Activated CD4-positive, alpha-beta memory T cell treated with anti-CD3 and anti-CD28 coated beads for 36 hours (primary cell): ENCODE results near the gene OCA2. TPM values are rescaled to one million over a fixed set of nuclear protein-coding genes. Genes with fewer than 3 reads are reported as not detected.
"Not testable (repeated sequence)": the region's sequence is repeated elsewhere in the genome, so short reads cannot be mapped to it uniquely, and the experiment has no call there.

ENCODE experiments used
- CTCF ChIA-PET: fragments of 350-600 bp; sonication (Branson Sonifier 250); formaldehyde crosslinking; loops from one replicate; lab custom pipeline; 2021; ENCODE audit warnings: antibody characterized with exemption, inconsistent platforms; lab: Charles Lee
- POLR2A ChIA-PET: fragments of 350-600 bp; sonication (Branson Sonifier 250); formaldehyde crosslinking; loops from one replicate; lab custom pipeline; 2021; ENCODE audit warnings: antibody characterized with exemption; lab: Charles Lee
- DNase-seq: peaks from one replicate; pipeline ENCODE4 v3.0.0-alpha.2; 2020
- H3K27ac Mint-ChIP-seq: one replicate; pipeline ENCODE4 v1.8.0; 2021; ENCODE audit warnings: mixed read lengths
- H3K27me3 Mint-ChIP-seq: one replicate; pipeline ENCODE4 v1.8.0; 2021; ENCODE audit warnings: mixed read lengths
- H3K36me3 Mint-ChIP-seq: one replicate; pipeline ENCODE4 v1.8.0; 2021; ENCODE audit warnings: mixed read lengths
- H3K4me1 Mint-ChIP-seq: one replicate; pipeline ENCODE4 v1.8.0; 2021; ENCODE audit warnings: low read depth, mixed read lengths
- H3K4me3 Mint-ChIP-seq: one replicate; pipeline ENCODE4 v1.8.0; 2021; ENCODE audit warnings: mild to moderate bottlenecking, mixed read lengths
- H3K9me3 Mint-ChIP-seq: one replicate; pipeline ENCODE4 v1.8.0; 2021; ENCODE audit warnings: mixed read lengths
- intact Hi-C: fragments of 100-400 bp; cut with micrococcal nuclease; formaldehyde crosslinking; loops from one replicate; pipeline ENCODE4 v1.15.1; 2023
- total RNA-seq, 2 experiments: library from RNA; stranded (reverse); gene quantifications; one replicate each; pipeline ENCODE4 v1.2.3, GENCODE V29; 2021

Gene OCA2
- not detected for total RNA-seq

DNA sequence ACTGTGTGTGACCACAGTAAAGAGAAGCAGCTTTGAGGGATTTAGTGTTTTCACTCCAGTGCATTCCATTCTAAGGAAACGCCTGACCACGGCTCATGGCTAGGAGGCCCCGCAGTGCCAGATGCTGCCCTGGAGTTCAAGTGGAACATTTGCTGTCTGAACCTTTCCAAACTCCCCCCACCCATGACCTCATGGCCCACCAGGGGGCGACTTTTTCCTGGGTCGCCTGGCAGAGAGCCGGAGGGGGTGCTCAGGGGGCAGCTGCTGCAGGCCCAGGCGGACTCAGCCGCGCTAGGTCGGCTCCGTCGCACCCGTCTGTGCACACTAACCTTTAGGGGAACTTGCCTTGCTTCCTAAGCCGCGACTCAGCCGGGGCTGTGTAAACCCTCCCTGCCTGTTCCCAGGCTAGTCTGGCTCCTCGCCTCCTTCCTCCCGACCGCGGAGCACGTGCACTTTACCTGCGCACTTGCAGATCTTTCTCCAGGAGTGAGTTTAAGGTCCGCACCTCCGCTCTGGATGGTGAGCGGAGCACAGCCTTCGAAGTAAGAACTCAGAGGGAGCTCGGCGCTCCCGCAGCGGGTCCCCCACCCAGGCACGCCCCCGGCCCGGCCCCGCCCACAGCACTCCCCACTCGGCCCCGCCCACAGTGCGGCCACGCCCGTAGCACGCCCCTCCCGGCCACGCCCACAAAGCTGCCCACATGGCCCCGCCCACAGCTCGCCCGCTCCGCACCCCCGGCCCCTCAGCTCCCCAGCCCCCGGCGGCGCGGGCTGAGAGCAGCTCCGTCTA, at the start of gene OCA2:
OCA2 (minus strand) TSS at position 550 of the 789 bp plus-strand sequence. CDS start 17,441 bp downstream, outside the sequence.
- Mint-ChIP-seq H3K36me3 (no peaks in the 10 kb centered on the region), H3K4me3 (no peak within 1 kb of the TSS), H3K27me3 (peaks cover 58% of the 10 kb centered on the region), H3K4me1 (peaks cover 29% of the 10 kb centered on the region), H3K27ac (no peak within 1 kb of the TSS), H3K9me3 (no peaks in the 10 kb centered on the region)
- intact Hi-C loops, result no loop called here
- CTCF ChIA-PET, result interaction anchor here (1.1 kb wide), 1 partner anchor 27 kb away, joined by 3 read pairs; no protein-coding TSS in a partner anchor
- peak; percentile 58 for DNase-seq
- POLR2A ChIA-PET, result no interaction called here

DNA sequence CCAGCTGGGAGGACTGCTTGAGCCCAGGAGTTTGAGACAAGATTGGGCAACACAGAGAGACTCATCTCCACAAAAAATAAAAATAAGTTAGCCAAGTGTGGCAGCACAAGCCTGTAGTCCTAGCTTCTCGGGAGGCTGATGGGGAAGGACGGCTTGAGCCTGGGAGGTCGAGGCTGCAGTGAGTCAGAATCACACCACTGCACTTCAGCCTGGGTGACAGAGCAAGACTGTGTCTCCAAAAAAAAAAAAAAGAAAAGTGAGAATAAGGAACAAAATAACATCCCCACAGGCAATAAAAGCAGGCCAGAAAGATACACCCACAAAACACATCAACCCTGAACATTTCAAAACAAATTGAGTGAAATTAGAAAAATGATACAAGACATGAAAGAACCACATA, 48.7 kb upstream of the OCA2 start:
- ChIA-PET CTCF (interaction anchor here (1.4 kb wide), 1 partner anchor 22 kb away, joined by 5 read pairs; no protein-coding TSS in a partner anchor), POLR2A (interaction anchor here (0.6 kb wide), 1 partner anchor 35 kb away, joined by 3 read pairs; no protein-coding TSS in a partner anchor)
- Mint-ChIP-seq H3K4me3 (no peak overlapping the region), H3K27me3 (no peaks in the 10 kb centered on the region), H3K36me3 (peaks cover 59% of the 10 kb centered on the region), H3K4me1 (no peaks in the 10 kb centered on the region), H3K9me3 (peaks cover 27% of the 10 kb centered on the region), H3K27ac (no peak overlapping the region)
- no peak for DNase-seq
- intact Hi-C loops, result no loop called here

DNA sequence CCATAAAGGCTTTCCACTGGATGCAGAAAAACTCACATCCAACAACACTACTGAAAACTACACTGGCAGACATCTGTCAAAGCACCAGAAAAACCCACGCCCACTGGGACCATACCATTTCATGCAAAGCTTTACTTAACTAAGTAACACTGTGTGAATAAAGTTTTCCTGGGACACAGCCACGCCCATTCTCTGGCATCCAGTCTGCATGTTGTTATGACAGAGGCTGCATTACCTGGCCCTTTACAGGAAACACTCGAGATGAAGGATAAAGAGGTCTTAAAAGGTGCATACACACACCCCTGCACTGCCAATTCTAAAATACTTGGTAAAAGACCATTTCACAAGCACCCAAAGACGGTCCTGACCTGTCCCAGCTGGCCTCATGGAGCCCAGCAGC, 46.3 kb upstream of the OCA2 start:
- H3K4me3 Mint-ChIP-seq, DNase-seq, H3K27me3 Mint-ChIP-seq, POLR2A ChIA-PET, CTCF ChIA-PET, H3K4me1 Mint-ChIP-seq, intact Hi-C loops, H3K27ac Mint-ChIP-seq: not testable (repeated sequence)
- Mint-ChIP-seq H3K9me3 (peaks cover 23% of the 10 kb centered on the region), H3K36me3 (peaks cover 55% of the 10 kb centered on the region)

DNA sequence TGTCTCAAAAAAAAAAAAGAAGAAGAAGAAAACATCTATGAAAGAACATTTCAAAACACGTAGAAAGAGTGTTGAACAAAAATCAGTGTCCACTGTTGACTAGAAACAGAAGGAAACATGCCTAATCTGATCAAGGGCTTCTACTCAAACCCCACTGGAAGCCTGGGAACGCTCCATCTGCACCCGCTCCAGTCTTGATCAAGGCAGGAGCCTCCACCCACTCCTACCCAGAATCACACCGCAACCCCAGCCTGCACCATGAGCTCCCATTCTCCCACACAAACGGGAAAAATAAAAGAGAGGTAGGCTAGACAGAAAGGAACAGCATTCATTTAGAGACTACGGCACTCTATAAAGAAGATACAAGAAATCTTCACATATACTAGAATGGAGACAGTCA, 40.9 kb upstream of the OCA2 start:
- H3K36me3 Mint-ChIP-seq, result peaks cover 51% of the 10 kb centered on the region
- no peak overlapping the region for H3K27ac Mint-ChIP-seq
- CTCF ChIA-PET, result interaction anchor here (3.2 kb wide), 1 partner anchor 14 kb away, joined by 14 read pairs; no protein-coding TSS in a partner anchor
- peaks cover 35% of the 10 kb centered on the region for H3K4me1 Mint-ChIP-seq
- no peaks in the 10 kb centered on the region for H3K27me3 Mint-ChIP-seq
- no peak overlapping the region for H3K4me3 Mint-ChIP-seq
- no peak for DNase-seq
- no peaks in the 10 kb centered on the region for H3K9me3 Mint-ChIP-seq
- intact Hi-C loops, result no loop called here
- POLR2A ChIA-PET, result no interaction called here

DNA sequence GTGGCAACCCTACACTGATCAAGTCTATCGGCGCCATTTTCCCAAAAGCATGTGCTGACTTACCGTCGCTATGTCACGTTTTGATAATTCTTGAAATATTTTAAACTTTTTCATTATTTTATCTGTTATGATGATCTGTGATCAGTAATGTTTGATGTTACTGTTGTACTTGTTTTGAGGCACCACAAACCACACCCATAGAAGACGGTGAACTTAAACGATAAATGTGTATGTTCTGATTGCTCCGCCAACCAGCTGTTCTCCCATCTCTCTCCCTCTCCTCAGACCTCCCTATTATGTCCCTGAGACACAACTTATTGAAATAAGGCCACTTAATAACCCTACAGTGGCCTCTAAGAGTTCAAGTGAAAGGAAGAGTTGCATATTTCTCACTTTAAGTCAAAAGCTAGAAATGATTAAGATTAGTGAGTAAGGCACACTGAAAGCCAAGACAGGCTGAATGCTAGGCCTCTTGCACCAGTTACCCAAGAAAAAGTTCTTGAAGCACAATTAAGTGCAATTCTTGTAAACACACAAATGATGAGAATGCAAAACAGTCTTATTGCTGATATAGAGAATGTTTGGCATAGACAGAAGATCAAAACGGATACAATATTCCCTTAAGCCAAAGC, 38.4 kb upstream of the OCA2 start:
- H3K27ac Mint-ChIP-seq, result not testable (repeated sequence)

DNA sequence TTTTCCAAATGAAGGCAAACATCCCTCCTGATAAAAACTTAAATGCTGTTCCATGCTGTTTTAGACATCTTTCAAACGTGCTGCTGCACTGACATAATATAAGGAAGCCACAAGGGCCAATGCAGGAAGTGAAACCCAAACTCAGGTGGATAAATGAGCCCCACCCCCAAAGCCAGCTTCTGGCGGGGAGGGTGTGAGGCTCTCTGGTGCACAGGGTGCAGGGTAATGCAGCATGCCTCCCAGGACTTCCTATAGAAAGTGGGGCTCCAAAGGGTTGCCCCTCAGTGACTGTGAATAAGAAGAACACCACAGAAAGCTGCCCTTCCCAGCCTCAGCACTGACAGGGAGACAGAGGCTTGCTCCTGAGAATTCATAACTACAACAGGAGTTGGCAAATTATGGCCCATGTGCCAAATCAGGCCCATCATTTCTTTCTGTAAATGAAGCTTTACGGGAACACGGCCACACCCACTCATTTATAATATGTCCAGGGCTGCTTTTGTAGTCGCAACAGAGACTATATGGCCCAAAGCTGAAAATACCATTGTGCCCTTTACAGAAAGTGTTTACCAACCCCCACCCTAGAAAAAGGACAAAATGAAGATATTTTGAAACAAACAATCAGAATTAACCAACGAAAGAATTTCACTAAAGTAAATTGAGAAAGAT, 37.3 kb upstream of the OCA2 start:
- intact Hi-C loops, H3K27me3 Mint-ChIP-seq, H3K4me3 Mint-ChIP-seq, H3K27ac Mint-ChIP-seq, POLR2A ChIA-PET, H3K9me3 Mint-ChIP-seq: not testable (repeated sequence)
- DNase-seq, result peak; percentile 37
- H3K4me1 Mint-ChIP-seq, result peaks cover 37% of the 10 kb centered on the region
- peaks cover 32% of the 10 kb centered on the region for H3K36me3 Mint-ChIP-seq
- CTCF ChIA-PET, result interaction anchor here (2.1 kb wide), 1 partner anchor 10 kb away, joined by 6 read pairs; no protein-coding TSS in a partner anchor

More for the DNA sequence above, 38.4 kb upstream of the OCA2 start:
- CTCF ChIA-PET, result interaction anchor here (3.2 kb wide), 1 partner anchor 11 kb away, joined by 14 read pairs; no protein-coding TSS in a partner anchor
- H3K36me3 Mint-ChIP-seq, result peaks cover 39% of the 10 kb centered on the region
- POLR2A ChIA-PET, H3K27me3 Mint-ChIP-seq, intact Hi-C loops, H3K4me3 Mint-ChIP-seq, H3K9me3 Mint-ChIP-seq, DNase-seq: not testable (repeated sequence)
- peaks cover 37% of the 10 kb centered on the region for H3K4me1 Mint-ChIP-seq

DNA sequence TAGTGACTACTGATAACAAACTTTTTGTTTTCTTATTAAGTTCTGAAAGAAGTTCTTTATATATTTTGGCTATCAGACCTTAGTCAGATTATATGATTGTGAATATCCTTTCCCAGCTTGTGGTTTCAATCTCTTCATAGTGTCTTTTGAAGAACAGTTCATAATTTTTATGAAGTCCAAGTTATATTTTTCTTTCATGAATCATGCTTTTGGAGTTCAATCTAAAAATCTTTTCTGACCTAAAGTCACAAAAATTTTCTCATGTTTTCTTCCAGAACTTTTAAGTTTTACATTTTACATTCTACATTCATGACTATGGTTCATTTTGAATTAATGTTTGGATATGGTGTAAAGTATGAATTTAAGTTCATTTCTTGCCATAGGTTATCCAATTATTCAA, 34.2 kb upstream of the OCA2 start:
- H3K27me3 Mint-ChIP-seq, result no peaks in the 10 kb centered on the region

DNA sequence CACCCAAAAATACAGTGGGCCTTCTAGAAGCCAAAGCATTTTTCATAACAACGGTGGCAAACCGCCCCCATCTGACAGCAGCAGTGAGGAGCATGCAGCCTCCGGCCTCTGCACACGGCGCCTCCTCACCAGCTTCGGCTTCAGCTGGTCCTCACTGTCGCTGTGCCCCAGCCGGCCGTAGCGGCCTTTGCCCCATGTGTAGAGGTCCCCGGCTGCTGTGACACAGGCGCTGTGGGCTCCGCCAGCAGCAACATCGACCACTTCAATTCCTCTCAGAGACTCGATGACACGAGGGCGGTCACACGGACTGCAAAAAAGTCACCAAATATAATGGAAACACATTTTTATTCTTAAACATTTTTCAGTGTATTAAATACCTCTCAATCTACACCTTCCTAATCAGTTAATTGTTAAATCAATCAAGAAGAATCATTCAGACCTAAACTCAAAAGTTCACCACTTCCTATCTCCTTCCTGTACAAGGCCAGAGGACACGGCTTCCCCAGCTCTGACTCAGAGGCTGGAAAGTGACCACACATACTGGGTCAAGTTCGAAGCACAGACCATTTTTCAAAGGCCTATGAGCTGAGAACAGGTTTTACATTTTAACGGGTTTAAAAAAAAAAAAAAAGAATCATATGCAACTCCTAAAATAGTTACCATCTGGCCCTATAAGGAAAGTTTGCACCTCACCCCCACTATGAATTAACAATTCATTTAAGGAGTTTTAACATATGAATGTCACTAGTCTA, 33.6 kb upstream of the OCA2 start:
- H3K9me3 Mint-ChIP-seq, result no peaks in the 10 kb centered on the region
- H3K36me3 Mint-ChIP-seq, result peaks cover 12% of the 10 kb centered on the region
- H3K4me3 Mint-ChIP-seq, result no peak overlapping the region
- DNase-seq, result no peak
- no peak overlapping the region for H3K27ac Mint-ChIP-seq
- H3K4me1 Mint-ChIP-seq, result peaks cover 28% of the 10 kb centered on the region
- no peaks in the 10 kb centered on the region for H3K27me3 Mint-ChIP-seq
- POLR2A ChIA-PET, result no interaction called here
- intact Hi-C loops, result no loop called here
- CTCF ChIA-PET, result no interaction called here

More for the DNA sequence above, 34.2 kb upstream of the OCA2 start:
- Mint-ChIP-seq H3K36me3 (peaks cover 13% of the 10 kb centered on the region), H3K4me3 (no peak overlapping the region), H3K9me3 (no peaks in the 10 kb centered on the region), H3K27ac (no peak overlapping the region), H3K4me1 (peaks cover 32% of the 10 kb centered on the region)
- ChIA-PET CTCF (no interaction called here), POLR2A (no interaction called here)
- DNase-seq, result no peak
- intact Hi-C loops, result no loop called here

DNA sequence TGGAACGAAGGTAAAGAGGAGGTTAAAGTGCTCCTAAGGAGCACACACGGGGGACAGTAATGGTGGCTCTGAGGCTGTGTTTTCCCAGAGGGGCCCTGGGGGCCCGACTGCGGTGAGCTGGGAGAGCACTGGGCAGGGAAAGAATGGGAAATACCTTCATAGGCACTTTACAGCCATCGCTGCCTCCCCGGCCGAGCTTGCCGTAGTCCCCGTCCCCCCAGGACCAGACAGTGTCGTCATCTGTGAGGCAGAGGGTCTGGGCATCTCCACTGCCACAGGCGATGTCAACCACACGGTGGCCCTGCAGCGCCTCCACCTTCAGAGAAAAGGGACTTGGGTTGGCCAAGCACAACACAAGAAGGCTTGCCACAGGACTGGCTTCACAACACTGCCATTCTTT, 32.8 kb upstream of the OCA2 start:
- Mint-ChIP-seq H3K27ac (no peak overlapping the region), H3K4me3 (no peak overlapping the region), H3K27me3 (no peaks in the 10 kb centered on the region), H3K9me3 (no peaks in the 10 kb centered on the region), H3K36me3 (peaks cover 12% of the 10 kb centered on the region), H3K4me1 (peaks cover 20% of the 10 kb centered on the region)
- DNase-seq, result no peak
- intact Hi-C loops, result no loop called here
- CTCF ChIA-PET, result no interaction called here
- POLR2A ChIA-PET, result no interaction called here

DNA sequence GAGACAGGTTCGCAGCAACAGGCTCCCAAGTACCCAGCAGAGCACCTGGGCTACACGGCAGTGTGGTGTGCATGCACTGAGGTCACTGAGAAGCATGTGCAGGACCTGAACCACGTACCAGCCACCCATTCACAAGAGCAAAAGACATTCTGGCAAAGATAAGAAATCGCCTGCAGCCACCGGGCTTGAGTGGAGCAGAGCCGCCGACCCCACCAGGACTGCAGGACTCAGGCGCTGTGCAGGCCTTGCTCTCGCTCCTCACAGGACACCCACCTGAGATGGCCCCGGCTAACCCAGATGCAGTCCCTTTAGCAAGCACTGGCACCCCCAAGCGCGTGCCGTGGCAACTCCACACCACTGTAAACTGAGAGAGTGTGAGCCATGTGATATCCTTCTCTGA, 32.3 kb upstream of the OCA2 start:
- intact Hi-C loops, result no loop called here
- ChIA-PET POLR2A (no interaction called here), CTCF (no interaction called here)
- peaks cover 15% of the 10 kb centered on the region for H3K4me1 Mint-ChIP-seq
- no peak overlapping the region for H3K27ac Mint-ChIP-seq
- H3K4me3 Mint-ChIP-seq, result no peak overlapping the region
- no peaks in the 10 kb centered on the region for H3K27me3 Mint-ChIP-seq
- no peak for DNase-seq
- no peaks in the 10 kb centered on the region for H3K9me3 Mint-ChIP-seq
- peaks cover 9% of the 10 kb centered on the region for H3K36me3 Mint-ChIP-seq

DNA sequence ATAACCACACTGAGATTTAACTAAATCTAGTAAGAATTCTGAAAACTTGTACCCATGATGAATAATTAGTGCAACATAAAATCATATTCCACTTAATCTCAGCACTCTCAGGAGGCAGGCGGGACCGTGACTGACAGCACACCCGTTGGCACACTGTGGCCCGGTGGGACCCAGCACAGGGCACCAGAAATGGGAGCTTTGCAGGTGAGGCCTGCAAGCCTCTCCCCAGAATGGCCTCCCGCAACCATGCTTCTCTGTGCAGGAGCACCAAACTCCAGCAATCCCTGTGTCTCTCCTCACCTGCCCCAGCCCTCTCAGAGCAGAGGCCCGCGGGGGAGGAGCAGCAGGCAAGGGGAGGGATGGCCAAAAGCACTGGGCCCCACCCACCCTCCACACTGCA, 31.5 kb upstream of the OCA2 start:
- no peaks in the 10 kb centered on the region for H3K27me3 Mint-ChIP-seq
- no peaks in the 10 kb centered on the region for H3K9me3 Mint-ChIP-seq
- POLR2A ChIA-PET, result no interaction called here

More for the DNA sequence above, 31.5 kb upstream of the OCA2 start:
- intact Hi-C loops, result no loop called here
- H3K36me3 Mint-ChIP-seq, result peaks cover 9% of the 10 kb centered on the region
- CTCF ChIA-PET, result no interaction called here
- H3K27ac Mint-ChIP-seq, result no peak overlapping the region
- H3K4me1 Mint-ChIP-seq, result peaks cover 7% of the 10 kb centered on the region
- no peak for DNase-seq
- H3K4me3 Mint-ChIP-seq, result no peak overlapping the region
